Trophoblast cell (in vitro differentiated cells and primary cell): Measurements from ENCODE around the gene ARTN.

Experiments
- DNase-seq, 2 donors: peaks; one replicate each; pipeline ENCODE4 v3.0.0-alpha.2; 2016
- H2AFZ ChIP-seq: 2 replicates; pipeline ENCODE4 v1.6.1; 2013; ENCODE audit warnings: low read length, moderate library complexity, mild to moderate bottlenecking; ENCODE audit not compliant: insufficient read depth, poor library complexity
- H2AK5ac ChIP-seq: 2 replicates; pipeline ENCODE4 v1.6.1; 2013; ENCODE audit warnings: mild to moderate bottlenecking, low read length
- H2BK120ac ChIP-seq: 2 replicates; pipeline ENCODE4 v1.6.1; 2013; ENCODE audit warnings: low read length, mild to moderate bottlenecking, moderate library complexity; ENCODE audit not compliant: insufficient read depth, poor library complexity
- H2BK12ac ChIP-seq: 2 replicates; pipeline ENCODE4 v1.6.1; 2013; ENCODE audit warnings: mild to moderate bottlenecking, low read length, moderate library complexity
- H2BK5ac ChIP-seq: 2 replicates; pipeline ENCODE4 v1.6.1; 2013; ENCODE audit warnings: low read length, low read depth, moderate library complexity, mild to moderate bottlenecking; ENCODE audit not compliant: poor library complexity
- H3K14ac ChIP-seq: 2 replicates; pipeline ENCODE4 v1.6.1; 2013; ENCODE audit warnings: mild to moderate bottlenecking, low read length
- H3K18ac ChIP-seq: 2 replicates; pipeline ENCODE4 v1.6.1; 2013; ENCODE audit warnings: mild to moderate bottlenecking, low read length
- H3K23ac ChIP-seq: 2 replicates; pipeline ENCODE4 v1.6.1; 2013; ENCODE audit warnings: low read length
- H3K27ac ChIP-seq: 2 replicates; pipeline ENCODE4 v1.5.1; 2013; ENCODE audit warnings: low read depth, mild to moderate bottlenecking, inconsistent platforms, low read length, moderate library complexity
- H3K27me3 ChIP-seq: 2 replicates; pipeline ENCODE4 v1.6.1; 2013; ENCODE audit warnings: inconsistent platforms, mild to moderate bottlenecking, low read length, moderate library complexity; ENCODE audit not compliant: insufficient read depth
- H3K36me3 ChIP-seq, 2 experiments: 1 replicate in 1 of 2; 2 replicates in 1 of 2; pipeline ENCODE4 v1.6.1; 2013; ENCODE audit warnings: low read length in 2 of 2, mild to moderate bottlenecking in 2 of 2, moderate library complexity in 1 of 2; ENCODE audit not compliant: insufficient read depth in 2 of 2, control insufficient read depth in 1 of 2
- H3K4ac ChIP-seq: 2 replicates; pipeline ENCODE4 v1.6.1; 2013; ENCODE audit warnings: low read depth, mild to moderate bottlenecking, low read length, moderate library complexity
- H3K4me1 ChIP-seq, 2 experiments: 1 replicate in 1 of 2; 2 replicates in 1 of 2; pipeline ENCODE4 v1.6.1; 2013; ENCODE audit warnings: low read length in 2 of 2, mild to moderate bottlenecking in 2 of 2, moderate library complexity in 1 of 2; ENCODE audit not compliant: insufficient read depth in 2 of 2, control insufficient read depth in 1 of 2
- H3K4me2 ChIP-seq: 2 replicates; pipeline ENCODE4 v1.6.1; 2013; ENCODE audit warnings: inconsistent platforms, mild to moderate bottlenecking, low read length, moderate library complexity
- H3K4me3 ChIP-seq: 2 replicates; pipeline ENCODE4 v1.5.1; 2013; ENCODE audit warnings: mild to moderate bottlenecking, low read depth, low read length, inconsistent platforms
- H3K79me1 ChIP-seq: one replicate; pipeline ENCODE4 v1.6.1; 2013; ENCODE audit warnings: low read length
- H3K79me2 ChIP-seq: 2 replicates; pipeline ENCODE4 v1.6.1; 2013; ENCODE audit warnings: low read length, mild to moderate bottlenecking; ENCODE audit not compliant: control insufficient read depth, insufficient read depth, poor library complexity
- H3K9ac ChIP-seq: 2 replicates; pipeline ENCODE4 v1.6.1; 2013; ENCODE audit warnings: mild to moderate bottlenecking, low read length
- H3K9me3 ChIP-seq: 2 replicates; pipeline ENCODE4 v1.6.1; 2013; ENCODE audit warnings: low read depth, mild to moderate bottlenecking, control low read depth, inconsistent platforms, low read length; ENCODE audit not compliant: insufficient read depth
- H4K12ac ChIP-seq: 2 replicates; pipeline ENCODE4 v1.6.1; 2013; ENCODE audit warnings: low read depth, mild to moderate bottlenecking, low read length, moderate library complexity
- H4K8ac ChIP-seq: 2 replicates; pipeline ENCODE4 v1.6.1; 2013; ENCODE audit warnings: low read depth, mild to moderate bottlenecking, low read length, moderate library complexity
- H4K91ac ChIP-seq: one replicate; pipeline ENCODE4 v1.6.1; 2013; ENCODE audit warnings: low read depth, mild to moderate bottlenecking, low read length, moderate library complexity
- WGBS: extraction: QIAGEN DNeasy Blood & Tissue Kit; methylation state at CpG from one replicate; pipeline ENCODE4 v1.1.7; 2013; ENCODE audit warnings: missing lambda C conversion rate; ENCODE audit not compliant: insufficient read length, insufficient coverage; ENCODE audit errors: extremely low coverage; 5-methylcytosine and 5-hydroxymethylcytosine counted together

Gene ARTN

DNA sequence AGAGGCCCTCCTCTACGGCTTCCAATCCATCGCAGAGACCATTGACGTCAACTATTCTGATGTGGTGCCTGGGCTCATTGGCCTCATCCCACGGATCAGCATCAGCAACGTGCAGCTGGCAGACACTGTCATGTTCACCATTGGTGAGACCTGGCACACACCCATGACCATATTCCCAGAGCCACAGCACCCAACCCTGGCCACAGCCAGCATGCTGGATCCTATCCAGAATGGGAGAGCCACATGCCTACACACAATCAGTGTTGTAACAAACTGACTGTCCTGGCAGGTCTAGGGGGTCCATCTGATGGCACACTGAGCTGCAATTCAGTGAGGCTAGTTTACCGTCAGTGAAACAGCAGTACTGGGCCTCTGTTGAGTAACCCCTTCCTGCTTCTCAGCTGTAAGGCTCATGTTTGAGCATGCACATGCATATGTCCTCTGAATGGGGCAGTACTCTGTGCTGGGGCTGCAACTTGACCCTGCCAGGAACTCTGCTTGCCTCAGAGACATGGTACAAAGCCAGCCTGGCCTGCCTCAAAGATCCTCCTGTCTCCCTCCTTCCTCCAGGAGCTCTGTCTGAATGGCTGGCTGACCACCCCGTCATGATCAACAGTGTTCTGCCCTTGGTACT is 23.9 kb downstream of the ARTN start:
- no peak overlapping the region for H2BK120ac ChIP-seq
- no peak overlapping the region for H4K8ac ChIP-seq
- H3K4me3 ChIP-seq = no peak overlapping the region
- no peak overlapping the region for H2AFZ ChIP-seq
- H3K4me1 ChIP-seq = no peaks in the 10 kb centered on the region
- H3K18ac ChIP-seq = no peak overlapping the region
- no peaks in the 10 kb centered on the region for H3K79me2 ChIP-seq
- H3K4me2 ChIP-seq = no peak overlapping the region
- no peaks in the 10 kb centered on the region for H3K79me1 ChIP-seq
- no peak overlapping the region for H4K12ac ChIP-seq
- H3K23ac ChIP-seq = no peak overlapping the region
- H3K9me3 ChIP-seq = no peaks in the 10 kb centered on the region
- WGBS = no CpG with 5 or more reads among the region's 7 CpGs
- H2AK5ac ChIP-seq = no peak overlapping the region
- H3K36me3 ChIP-seq = peaks cover 35 to 43% of the 10 kb centered on the region in 2 experiments
- no peak overlapping the region for H3K27ac ChIP-seq
- H4K91ac ChIP-seq = no peak overlapping the region
- no peak overlapping the region for H3K14ac ChIP-seq
- H3K4ac ChIP-seq = no peak overlapping the region
- no peak for DNase-seq
- no peaks in the 10 kb centered on the region for H3K27me3 ChIP-seq
- no peak overlapping the region for H2BK5ac ChIP-seq
- no peak overlapping the region for H3K9ac ChIP-seq
- no peak overlapping the region for H2BK12ac ChIP-seq

DNA sequence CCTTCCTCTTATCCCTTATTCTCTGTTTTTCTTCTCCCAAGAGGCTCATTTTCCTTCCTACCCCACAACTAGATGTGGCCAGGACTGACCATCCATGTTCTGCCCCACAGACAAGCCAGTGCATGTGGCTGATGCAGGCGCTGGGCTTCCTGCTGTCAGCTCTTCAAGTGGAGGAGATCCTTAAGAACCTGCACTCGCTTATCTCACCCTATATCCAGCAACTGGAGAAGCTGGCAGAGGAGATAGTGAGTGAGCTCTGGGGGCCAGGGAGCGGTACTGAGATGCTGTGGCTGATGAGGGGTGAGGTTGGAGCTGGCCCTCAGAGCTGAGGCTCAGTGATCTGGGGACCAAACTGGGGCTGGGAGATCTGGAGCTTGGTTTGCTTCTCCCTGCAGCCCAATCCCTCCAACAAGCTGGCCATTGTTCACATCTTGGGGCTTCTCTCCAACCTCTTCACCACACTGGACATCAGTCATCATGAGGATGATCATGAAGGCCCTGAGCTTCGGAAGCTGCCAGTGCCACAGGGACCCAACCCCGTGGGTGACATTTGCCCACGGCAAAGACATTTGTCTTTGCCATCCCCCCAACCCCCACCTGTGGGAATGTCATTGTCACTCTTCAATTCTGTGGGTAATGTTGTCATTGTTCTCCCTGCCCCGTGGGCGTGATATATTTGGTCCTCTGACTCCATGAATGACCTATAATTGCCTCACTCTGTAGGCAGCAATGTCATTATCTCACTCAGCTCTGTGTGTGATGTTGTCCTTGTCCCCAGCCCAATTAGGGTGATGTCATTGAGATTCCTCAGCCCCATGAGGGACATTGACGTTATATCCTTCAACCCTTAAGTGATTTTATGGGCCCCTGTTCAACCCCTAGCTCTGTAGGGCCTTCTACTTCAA is 25.0 kb downstream of the ARTN start:
- no peak overlapping the region for H2BK120ac ChIP-seq
- H4K12ac ChIP-seq = no peak overlapping the region
- H3K79me1 ChIP-seq = no peaks in the 10 kb centered on the region
- no peak overlapping the region for H4K91ac ChIP-seq
- H3K4me2 ChIP-seq = no peak overlapping the region
- no peak overlapping the region for H2BK5ac ChIP-seq
- H3K4me3 ChIP-seq = no peak overlapping the region
- H2BK12ac ChIP-seq = no peak overlapping the region
- no peaks in the 10 kb centered on the region for H3K4me1 ChIP-seq
- no peak for DNase-seq
- no CpG with 5 or more reads among the region's 9 CpGs for WGBS
- H3K36me3 ChIP-seq = peaks cover 40 to 49% of the 10 kb centered on the region in 2 experiments
- no peak overlapping the region for H2AFZ ChIP-seq
- no peaks in the 10 kb centered on the region for H3K9me3 ChIP-seq
- H4K8ac ChIP-seq = no peak overlapping the region
- H2AK5ac ChIP-seq = no peak overlapping the region
- no peak overlapping the region for H3K4ac ChIP-seq
- H3K79me2 ChIP-seq = no peaks in the 10 kb centered on the region
- no peak overlapping the region for H3K18ac ChIP-seq
- no peak overlapping the region for H3K23ac ChIP-seq
- no peaks in the 10 kb centered on the region for H3K27me3 ChIP-seq
- no peak overlapping the region for H3K14ac ChIP-seq
- no peak overlapping the region for H3K9ac ChIP-seq
- H3K27ac ChIP-seq = no peak overlapping the region

DNA sequence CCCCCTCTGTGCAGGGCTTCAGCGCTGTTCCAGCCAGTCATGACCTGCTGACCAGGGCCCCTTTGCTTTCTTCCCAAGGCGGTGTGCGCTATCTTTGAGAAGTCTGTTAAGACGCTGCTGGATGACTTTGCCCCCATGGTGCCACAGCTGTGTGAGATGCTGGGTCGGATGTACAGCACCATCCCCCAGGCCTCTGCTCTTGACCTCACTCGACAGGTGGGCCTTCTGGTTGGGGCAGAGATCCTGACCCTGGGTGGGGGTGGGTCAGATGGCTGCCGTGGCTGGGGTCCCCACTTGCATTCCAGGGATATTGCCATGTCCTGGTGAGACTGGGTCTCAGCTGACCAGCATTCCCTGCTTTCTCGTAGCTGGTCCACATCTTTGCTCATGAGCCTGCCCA is 27.2 kb downstream of the ARTN start:
- Histone ChIP-seq H3K79me1 (no peaks in the 10 kb centered on the region), H3K23ac (no peak overlapping the region), H3K18ac (no peak overlapping the region), H3K27ac (no peak overlapping the region), H3K79me2 (no peaks in the 10 kb centered on the region), H3K36me3 (peaks cover 43 to 51% of the 10 kb centered on the region in 2 experiments), H2BK120ac (no peak overlapping the region), H3K4me1 (no peaks in the 10 kb centered on the region), H3K9me3 (no peaks in the 10 kb centered on the region), H3K27me3 (no peaks in the 10 kb centered on the region), H4K91ac (no peak overlapping the region), H4K8ac (no peak overlapping the region), H2BK5ac (no peak overlapping the region), H2AK5ac (no peak overlapping the region), H2AFZ (no peak overlapping the region), H3K4ac (no peak overlapping the region), H3K4me2 (no peak overlapping the region), H3K9ac (no peak overlapping the region), H3K14ac (no peak overlapping the region), H3K4me3 (no peak overlapping the region), H4K12ac (no peak overlapping the region), H2BK12ac (no peak overlapping the region)
- no CpG with 5 or more reads among the region's 8 CpGs for WGBS
- no peak for DNase-seq

DNA sequence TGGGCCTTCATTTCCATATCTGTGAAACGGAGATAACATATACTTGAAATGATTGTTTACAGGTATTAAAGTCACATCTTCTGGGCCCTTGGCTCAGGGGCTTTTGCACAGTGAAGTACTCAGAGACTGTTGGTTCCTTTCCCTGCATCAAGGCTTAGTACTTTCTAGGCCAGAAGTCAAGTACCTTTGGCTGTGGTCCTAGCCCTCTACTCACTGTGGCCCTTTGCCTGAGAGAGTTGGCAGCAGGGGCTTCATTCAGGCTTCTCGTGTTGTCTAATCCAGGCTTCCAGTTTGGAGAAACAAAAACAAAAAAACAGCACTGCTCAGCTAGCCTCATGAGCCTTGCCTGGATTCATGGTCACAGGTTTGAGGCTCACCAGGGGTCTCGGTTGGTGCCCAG is 28.1 kb downstream of the ARTN start:
- no peak overlapping the region for H3K18ac ChIP-seq
- no peak overlapping the region for H3K27ac ChIP-seq
- H3K4me1 ChIP-seq = no peaks in the 10 kb centered on the region
- no peak overlapping the region for H2BK120ac ChIP-seq
- no peak overlapping the region for H2AFZ ChIP-seq
- no peaks in the 10 kb centered on the region for H3K79me2 ChIP-seq
- no peak overlapping the region for H3K4me2 ChIP-seq
- H2AK5ac ChIP-seq = no peak overlapping the region
- no peak overlapping the region for H4K8ac ChIP-seq
- H3K9me3 ChIP-seq = no peaks in the 10 kb centered on the region
- no peak overlapping the region for H3K4me3 ChIP-seq
- H2BK12ac ChIP-seq = no peak overlapping the region
- no peaks in the 10 kb centered on the region for H3K27me3 ChIP-seq
- H4K12ac ChIP-seq = no peak overlapping the region
- no peak overlapping the region for H3K23ac ChIP-seq
- H3K4ac ChIP-seq = no peak overlapping the region
- peaks cover 41 to 55% of the 10 kb centered on the region in 2 experiments for H3K36me3 ChIP-seq
- H3K79me1 ChIP-seq = no peaks in the 10 kb centered on the region
- H3K14ac ChIP-seq = no peak overlapping the region
- no peak overlapping the region for H3K9ac ChIP-seq
- H4K91ac ChIP-seq = no peak overlapping the region
- DNase-seq = no peak
- H2BK5ac ChIP-seq = no peak overlapping the region
- no CpG with 5 or more reads among the region's 3 CpGs for WGBS
